Measurements from ENCODE around the gene DBNL. TPM values are rescaled to one million over a fixed set of nuclear protein-coding genes. Genes with fewer than 3 reads are reported as not detected.

DBNL gene
- total RNA-seq, 1 experiment from 2014 or later, result 64.5 TPM

DNA sequence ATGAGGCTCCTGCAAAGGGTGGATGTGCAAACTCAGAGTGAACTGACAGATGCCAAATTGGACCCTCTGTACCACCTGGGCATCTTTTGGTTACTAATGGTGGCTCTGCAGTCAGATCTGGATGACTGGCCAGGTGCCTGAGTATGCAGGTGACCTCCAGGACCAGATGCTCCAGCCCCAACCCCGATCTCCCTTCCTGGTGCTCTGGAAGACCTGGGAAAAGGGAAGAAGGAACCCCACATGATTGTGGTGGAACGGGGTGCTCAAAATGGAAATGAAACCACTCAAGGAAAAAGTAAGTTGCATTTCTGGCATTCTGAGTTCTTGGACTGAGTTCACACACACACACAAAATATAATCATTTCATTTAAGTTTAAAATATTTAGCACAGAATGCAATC is 49.9 kb downstream of the DBNL start:
- DNase-seq (ENCODE audit: low spot score), result no peak
- no peak for TF ChIP-seq CTCF (conservative IDR thresholded peaks at IDR 0.05; ENCODE audit: low read depth, low read length)
- no peak for TF ChIP-seq EZH2 (IDR thresholded peaks at IDR 0.05; ENCODE audit: borderline replicate concordance, low read depth, low read length, poor library complexity, severe bottlenecking)
- no peaks in the 10 kb centered on the region for H3K27me3 ChIP-seq (replicated peaks; ENCODE audit: insufficient read depth, low read depth, low read length, poor library complexity)
- H3K4me3 ChIP-seq (ENCODE audit: low read depth, low read length, poor library complexity, severe bottlenecking), result no peak overlapping the region
- H3K9me3 ChIP-seq (ENCODE audit: low read depth, low read length, poor library complexity, severe bottlenecking), result no peaks in the 10 kb centered on the region
- H3K36me3 ChIP-seq (ENCODE audit: insufficient read depth, low read length, poor library complexity, severe bottlenecking), result no peaks in the 10 kb centered on the region
- intact Hi-C loops (cut with micrococcal nuclease; ENCODE audit: unreplicated experiment), result no loop called here
- BruUV-seq (replicated peaks), result no TSS peak
- H3K27ac ChIP-seq (ENCODE audit: low read depth, low read length, poor library complexity, severe bottlenecking), result no peak overlapping the region
- POLR2A ChIA-PET (ENCODE audit: low non-redundant PET), result no interaction called here
- CTCF ChIA-PET, result no interaction called here
- H3K4me1 ChIP-seq (ENCODE audit: insufficient read depth, low read length, poor library complexity, severe bottlenecking), result peaks cover 1% of the 10 kb centered on the region

- DNase-seq (ENCODE audit: low spot score), result no peak
- Histone ChIP-seq H3K4me1 (ENCODE audit: insufficient read depth, low read length, poor library complexity, severe bottlenecking) (peaks cover 7% of the 10 kb centered on the region), H3K27me3 (replicated peaks; ENCODE audit: insufficient read depth, low read depth, low read length, poor library complexity) (no peaks in the 10 kb centered on the region), H3K27ac (ENCODE audit: low read depth, low read length, poor library complexity, severe bottlenecking) (no peak overlapping the region), H3K36me3 (ENCODE audit: insufficient read depth, low read length, poor library complexity, severe bottlenecking) (no peaks in the 10 kb centered on the region), H3K9me3 (ENCODE audit: low read depth, low read length, poor library complexity, severe bottlenecking) (no peaks in the 10 kb centered on the region), H3K4me3 (ENCODE audit: low read depth, low read length, poor library complexity, severe bottlenecking) (no peak overlapping the region)
- CTCF ChIA-PET, result no interaction called here
- TF ChIP-seq EZH2 (IDR thresholded peaks at IDR 0.05; ENCODE audit: borderline replicate concordance, low read depth, low read length, poor library complexity, severe bottlenecking) (no peak), CTCF (conservative IDR thresholded peaks at IDR 0.05; ENCODE audit: low read depth, low read length) (no peak)
- intact Hi-C loops (cut with micrococcal nuclease; ENCODE audit: unreplicated experiment), result no loop called here
- POLR2A ChIA-PET (ENCODE audit: low non-redundant PET), result no interaction called here
- no TSS peak for BruUV-seq (replicated peaks)
Observed at GRCh38 chr7:44094883-44095592, 50.5 kb downstream of the DBNL start.

DNA sequence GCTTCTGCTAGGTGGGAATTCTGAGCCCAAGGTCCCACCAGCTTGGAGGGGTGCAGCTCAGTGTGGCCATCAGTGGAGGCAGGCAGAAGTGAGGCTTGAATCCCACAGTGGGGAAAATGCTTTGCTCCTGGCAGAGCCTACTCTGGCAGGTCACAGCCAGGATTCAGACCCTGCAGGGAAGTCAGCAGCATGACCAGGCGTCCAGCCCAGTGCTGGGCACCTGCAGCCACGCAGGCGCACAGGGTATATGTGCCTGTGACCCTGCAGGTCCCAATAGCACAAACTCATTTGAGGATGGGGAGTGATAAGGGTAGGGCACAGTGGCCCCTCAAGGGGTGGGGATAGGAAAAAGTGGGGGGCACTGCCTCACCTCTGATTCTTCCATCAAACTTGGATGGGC is 51.3 kb downstream of the DBNL start:
- TF ChIP-seq EZH2 (IDR thresholded peaks at IDR 0.05; ENCODE audit: borderline replicate concordance, low read depth, low read length, poor library complexity, severe bottlenecking), result no peak
- no peak for TF ChIP-seq CTCF (conservative IDR thresholded peaks at IDR 0.05; ENCODE audit: low read depth, low read length)

More for the DNA sequence above, 51.3 kb downstream of the DBNL start:
- no peaks in the 10 kb centered on the region for H3K9me3 ChIP-seq (ENCODE audit: low read depth, low read length, poor library complexity, severe bottlenecking)
- H3K36me3 ChIP-seq (ENCODE audit: insufficient read depth, low read length, poor library complexity, severe bottlenecking), result no peaks in the 10 kb centered on the region
- intact Hi-C loops (cut with micrococcal nuclease; ENCODE audit: unreplicated experiment), result no loop called here
- POLR2A ChIA-PET (ENCODE audit: low non-redundant PET), result no interaction called here
- BruUV-seq (replicated peaks), result no TSS peak
- DNase-seq (ENCODE audit: low spot score), result no peak
- peaks cover 7% of the 10 kb centered on the region for H3K4me1 ChIP-seq (ENCODE audit: insufficient read depth, low read length, poor library complexity, severe bottlenecking)
- H3K4me3 ChIP-seq (ENCODE audit: low read depth, low read length, poor library complexity, severe bottlenecking), result no peak overlapping the region
- CTCF ChIA-PET, result interaction anchor here (0.7 kb wide), 1 partner anchor 636 kb away, joined by 3 read pairs; no protein-coding TSS in a partner anchor
- no peak overlapping the region for H3K27ac ChIP-seq (ENCODE audit: low read depth, low read length, poor library complexity, severe bottlenecking)
- no peaks in the 10 kb centered on the region for H3K27me3 ChIP-seq (replicated peaks; ENCODE audit: insufficient read depth, low read depth, low read length, poor library complexity)

Measured in A673 (cell line).